Suprapubic skin (tissue), 4 donors: ENCODE data around the gene ESYT1.

ENCODE experiments used
- POLR2A ChIP-seq, 2 donors: fragments of 450-650 bp; IDR thresholded peaks; one replicate each; pipeline ENCODE4 v1.6.1; 2017; ENCODE audit warnings: antibody characterized with exemption in 2 of 2, mild to moderate bottlenecking in 2 of 2, moderate library complexity in 2 of 2
- POLR2AphosphoS5 ChIP-seq, 3 donors: sonication (generic); formaldehyde crosslinking; IDR thresholded peaks; one replicate each; pipeline ENCODE4 v1.6.1; 2017; ENCODE audit warnings: antibody characterized with exemption in 3 of 3
- TF ChIP-seq, protein P1 (sequence below), 2 donors: fragments of 200-600 bp in 1 of 2; fragments of 450-650 bp in 1 of 2; sonication (generic) in 1 of 2; IDR thresholded peaks; one replicate each; pipeline ENCODE4 v1.5.1; 2016 to 2019; ENCODE audit warnings: antibody characterized with exemption in 2 of 2, mild to moderate bottlenecking in 1 of 2, moderate library complexity in 1 of 2

DNA sequence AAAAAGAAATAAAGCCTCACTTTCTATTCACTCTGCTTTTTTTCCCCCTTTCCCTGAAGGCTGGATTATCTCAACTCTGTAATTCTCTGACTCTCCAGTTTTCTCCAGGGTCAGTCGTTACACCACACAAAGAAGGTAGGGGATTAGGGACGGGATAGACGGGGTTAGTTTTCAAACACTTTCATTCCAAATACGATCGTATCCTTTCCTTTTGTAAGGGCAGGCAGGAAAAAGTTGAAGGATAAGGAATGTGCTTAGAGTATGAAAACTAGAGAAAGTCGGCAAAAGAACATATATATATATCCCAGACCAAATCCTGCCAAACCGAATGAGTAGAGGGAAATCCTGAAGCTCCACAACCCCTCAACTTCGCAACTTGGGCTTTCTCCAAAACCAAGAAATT lies 581 bp upstream of the ESYT1 start:
- TF ChIP-seq, protein P1, sequence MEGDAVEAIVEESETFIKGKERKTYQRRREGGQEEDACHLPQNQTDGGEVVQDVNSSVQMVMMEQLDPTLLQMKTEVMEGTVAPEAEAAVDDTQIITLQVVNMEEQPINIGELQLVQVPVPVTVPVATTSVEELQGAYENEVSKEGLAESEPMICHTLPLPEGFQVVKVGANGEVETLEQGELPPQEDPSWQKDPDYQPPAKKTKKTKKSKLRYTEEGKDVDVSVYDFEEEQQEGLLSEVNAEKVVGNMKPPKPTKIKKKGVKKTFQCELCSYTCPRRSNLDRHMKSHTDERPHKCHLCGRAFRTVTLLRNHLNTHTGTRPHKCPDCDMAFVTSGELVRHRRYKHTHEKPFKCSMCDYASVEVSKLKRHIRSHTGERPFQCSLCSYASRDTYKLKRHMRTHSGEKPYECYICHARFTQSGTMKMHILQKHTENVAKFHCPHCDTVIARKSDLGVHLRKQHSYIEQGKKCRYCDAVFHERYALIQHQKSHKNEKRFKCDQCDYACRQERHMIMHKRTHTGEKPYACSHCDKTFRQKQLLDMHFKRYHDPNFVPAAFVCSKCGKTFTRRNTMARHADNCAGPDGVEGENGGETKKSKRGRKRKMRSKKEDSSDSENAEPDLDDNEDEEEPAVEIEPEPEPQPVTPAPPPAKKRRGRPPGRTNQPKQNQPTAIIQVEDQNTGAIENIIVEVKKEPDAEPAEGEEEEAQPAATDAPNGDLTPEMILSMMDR (IDR thresholded peaks at IDR 0.05): no peak
- TF ChIP-seq POLR2AphosphoS5 (IDR thresholded peaks at IDR 0.05): no peak
- no peak for TF ChIP-seq POLR2A (IDR thresholded peaks at IDR 0.05)
